ENCODE results near the gene XPO1.
"Not testable (repeated sequence)": the region's sequence is repeated elsewhere in the genome, so short reads cannot be mapped to it uniquely, and the experiment has no call there.

XPO1 gene

DNA sequence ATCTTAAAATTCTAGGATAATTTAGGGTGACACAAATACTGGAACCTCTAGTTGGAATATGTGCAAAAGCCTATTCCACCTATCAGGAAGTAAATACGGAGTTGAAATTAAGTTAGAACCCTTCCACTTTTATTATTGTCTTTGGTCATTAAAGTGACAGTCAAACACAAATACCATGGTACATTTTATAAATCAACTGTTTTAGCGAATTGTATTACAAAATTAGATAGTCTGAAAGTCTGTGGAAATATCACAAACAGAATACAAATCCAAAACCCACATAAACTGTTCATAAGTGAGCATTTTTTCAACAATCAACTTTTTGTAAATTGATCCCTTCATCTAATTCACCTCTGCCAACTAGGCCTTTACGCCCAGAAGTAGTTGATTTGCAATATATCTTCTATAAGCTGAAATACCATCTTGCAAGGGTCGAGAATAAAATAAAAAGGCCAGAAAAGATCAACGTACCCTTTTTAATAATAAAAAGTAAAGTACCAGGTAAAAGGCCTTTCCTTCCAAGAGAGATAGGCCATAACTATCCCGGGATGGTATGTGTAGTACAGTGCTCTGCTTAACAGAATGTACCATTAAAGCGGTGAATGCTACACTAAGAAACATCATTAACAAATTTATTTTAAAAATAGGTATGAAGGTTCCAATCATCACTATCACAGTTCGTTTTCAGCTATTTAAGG, 68.6 kb downstream of the XPO1 start:
- no peak for DNase-seq (ENCODE audit: low read depth)

DNA sequence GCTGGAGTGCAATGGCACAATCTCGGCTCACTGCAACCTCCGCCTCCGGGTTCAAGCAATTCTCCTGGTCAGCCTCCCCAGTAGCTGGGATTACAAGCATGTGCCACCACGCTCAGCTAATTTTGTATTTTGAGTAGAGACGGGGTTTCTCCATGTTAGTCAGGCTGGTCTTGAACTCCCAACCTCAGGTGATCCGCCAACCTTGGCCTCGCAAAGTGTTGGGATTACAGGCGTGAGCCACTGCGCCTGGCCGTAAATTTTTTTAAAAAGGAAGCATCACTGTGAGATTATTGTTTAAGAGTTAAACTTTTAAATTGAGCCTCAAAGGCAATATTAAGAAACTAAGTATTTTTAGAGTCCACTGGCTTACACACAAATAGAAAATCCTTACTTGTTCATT, 69.9 kb downstream of the XPO1 start:
- not testable (repeated sequence) for DNase-seq (ENCODE audit: low read depth)

DNA sequence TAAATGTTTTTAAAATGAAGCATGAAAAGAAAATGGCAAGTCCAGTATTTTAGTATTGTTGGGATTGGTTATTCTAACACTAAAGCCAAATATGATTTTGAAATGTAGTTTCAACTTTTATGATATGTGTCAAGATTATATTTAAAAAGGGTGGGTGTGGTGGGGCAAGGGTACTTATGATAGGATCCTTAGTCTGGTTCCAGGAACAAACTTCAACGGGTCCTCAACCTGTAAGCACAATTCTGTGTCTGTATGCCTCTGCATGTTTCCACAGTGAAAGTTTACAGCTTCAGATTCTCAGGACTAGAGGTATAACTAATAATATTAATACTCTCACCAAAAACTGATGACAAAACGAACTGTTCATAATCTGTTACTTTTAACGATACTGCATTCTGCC, 73.1 kb downstream of the XPO1 start:
- no peak for DNase-seq (ENCODE audit: low read depth)

DNA sequence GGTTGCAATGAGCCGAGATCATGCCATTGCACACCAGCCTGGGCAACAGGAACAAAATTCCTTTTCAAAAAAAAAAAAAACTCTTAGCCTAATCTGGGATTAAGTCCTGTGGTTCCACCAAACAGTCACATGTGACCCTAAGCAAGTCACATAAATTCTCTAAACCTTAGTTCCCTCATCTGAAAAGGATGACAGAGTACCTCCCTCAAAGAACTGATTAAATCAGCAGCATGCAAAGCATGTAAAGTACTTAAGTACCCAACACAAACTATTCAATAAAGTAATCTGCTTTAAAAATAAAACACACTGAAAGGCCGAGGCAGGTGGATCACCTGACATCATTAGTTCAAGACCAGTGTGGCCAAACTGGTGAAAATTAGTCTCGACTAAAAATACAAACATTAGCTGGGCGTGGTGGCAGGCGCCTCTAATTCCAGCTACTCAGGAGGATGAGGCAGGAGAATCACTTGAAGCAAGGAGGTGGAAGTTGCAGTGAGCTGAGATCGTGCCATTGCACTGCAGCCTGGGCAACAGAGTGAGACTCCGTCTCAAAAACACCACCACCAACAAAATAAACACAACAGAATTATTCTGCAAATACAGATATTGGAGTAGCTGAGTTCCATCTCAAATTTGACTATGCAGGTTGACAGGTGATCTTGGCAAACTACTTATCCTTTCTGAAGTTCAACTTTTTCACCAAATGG, 74.2 kb downstream of the XPO1 start:
- no peak for DNase-seq (ENCODE audit: low read depth)

DNA sequence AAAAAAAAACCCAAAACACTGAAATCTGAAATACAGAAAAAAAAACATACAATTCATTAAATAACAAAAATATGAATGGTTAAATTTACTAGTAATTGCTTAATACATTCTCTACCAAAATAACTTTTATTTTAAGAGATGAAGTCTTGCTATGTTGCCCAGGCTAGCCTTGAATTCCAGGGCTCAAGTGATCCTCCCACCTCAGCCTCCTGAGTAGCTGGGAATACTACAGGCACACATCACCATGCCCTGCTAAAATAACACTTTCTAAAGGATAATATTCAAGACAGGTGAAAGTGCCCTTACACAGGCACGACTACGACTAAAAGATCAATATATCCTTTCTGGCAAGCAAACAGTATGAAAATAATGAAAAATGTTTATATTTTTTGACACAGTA, 76.8 kb downstream of the XPO1 start:
- no peak for DNase-seq (ENCODE audit: low read depth)

DNA sequence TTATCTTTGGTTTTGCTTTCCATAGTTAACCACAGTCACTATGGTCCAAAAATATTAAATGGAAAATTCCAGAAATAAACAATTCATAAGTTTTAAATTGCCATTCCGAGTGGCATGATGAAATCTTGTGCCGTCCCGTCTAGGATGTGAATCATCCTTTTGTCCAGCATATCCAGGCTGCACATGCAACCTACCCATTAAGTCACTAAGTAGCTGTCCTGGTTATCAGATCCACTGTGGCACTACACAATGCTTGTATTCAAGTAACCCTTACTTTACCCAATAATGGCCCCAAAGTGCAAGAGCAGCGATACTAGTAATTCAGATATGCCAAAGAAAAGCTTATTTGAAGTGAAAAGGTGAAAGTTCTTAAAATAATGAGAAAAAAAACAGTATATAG, 78.0 kb downstream of the XPO1 start:
- no peak for DNase-seq (ENCODE audit: low read depth)

DNA sequence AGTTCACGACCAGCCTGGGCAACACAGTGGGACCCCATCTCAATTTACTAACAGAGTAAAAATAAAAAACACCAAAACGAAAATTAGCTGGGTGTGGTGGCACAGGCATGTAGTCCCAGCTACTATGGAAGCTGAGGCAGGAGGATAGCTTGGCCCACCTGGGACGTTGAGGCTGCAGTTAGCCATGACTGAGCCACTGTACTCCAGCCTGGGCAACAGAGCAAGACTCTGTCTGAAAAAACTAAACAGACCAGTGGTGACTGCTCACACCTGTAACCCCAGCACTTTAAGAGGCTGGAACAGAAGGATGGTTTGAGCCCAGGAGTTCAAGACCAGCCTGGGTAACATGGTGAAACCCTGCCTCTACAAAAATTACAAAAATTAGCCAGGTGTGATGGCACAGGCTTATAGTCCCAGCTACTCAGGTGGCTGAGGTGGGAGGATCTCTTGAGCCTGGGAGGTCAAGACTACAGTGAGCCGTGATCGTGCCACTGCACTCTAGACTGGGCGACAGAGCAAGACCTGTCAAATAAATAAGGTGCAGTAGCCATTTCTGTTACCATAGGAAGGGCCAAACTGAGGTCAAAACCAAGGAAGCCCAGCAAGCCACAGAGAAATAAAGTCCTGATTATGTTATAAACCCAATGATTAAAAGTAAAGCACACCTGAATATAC, 81.3 kb downstream of the XPO1 start:
- no peak for DNase-seq (ENCODE audit: low read depth)

DNA sequence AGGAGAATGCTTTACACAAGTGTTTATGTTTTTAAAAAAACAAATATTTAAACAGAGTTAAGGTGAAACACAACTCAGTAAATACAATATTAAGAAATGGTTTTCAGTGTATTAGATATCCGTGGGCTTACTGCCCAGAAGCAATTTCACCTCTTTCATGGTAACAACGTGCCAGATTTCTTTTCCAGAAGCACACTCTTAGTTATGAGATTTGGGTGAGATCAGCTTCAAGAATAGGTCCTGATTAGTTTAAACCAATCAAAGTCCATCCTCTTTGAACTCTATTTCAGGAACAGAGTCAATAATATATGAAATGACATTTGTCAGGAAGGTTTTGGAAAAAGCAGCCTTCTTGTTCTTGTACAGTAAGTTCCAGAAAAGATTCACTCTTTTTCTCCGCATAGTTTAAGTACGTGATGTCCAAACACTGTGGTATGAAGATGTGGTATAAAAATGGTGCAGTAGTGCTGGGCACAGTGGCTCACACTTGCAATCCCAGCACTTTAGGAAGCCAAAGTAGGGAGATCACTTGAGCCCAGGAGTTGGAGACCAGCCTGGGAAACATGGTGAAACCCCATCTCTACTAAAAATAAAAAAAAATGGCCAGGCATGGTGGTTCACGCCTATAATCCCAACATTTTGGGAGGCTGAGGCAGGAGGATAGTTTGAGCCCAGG, 81.9 kb downstream of the XPO1 start:
- DNase-seq (ENCODE audit: low read depth): no peak

DNA sequence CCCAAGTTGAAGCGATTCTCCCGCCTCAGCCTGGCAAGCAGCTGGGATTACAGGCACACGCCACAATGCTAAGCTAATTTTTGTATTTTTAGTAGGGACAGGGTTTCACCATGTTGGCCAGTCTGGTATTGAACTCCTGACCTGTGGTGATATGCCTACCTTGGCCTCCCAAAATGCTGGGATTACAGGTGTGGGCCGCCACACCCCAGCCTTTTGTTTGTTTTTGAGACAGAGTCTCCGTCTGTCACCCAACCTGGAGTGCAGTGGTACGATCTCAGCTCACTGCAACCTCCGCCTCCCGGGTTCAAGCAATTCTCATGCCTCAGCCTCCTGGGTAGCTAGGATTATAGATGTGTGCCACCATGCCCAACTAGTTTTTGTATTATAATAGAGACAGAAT, 83.2 kb downstream of the XPO1 start:
- DNase-seq (ENCODE audit: low read depth): not testable (repeated sequence)

DNA sequence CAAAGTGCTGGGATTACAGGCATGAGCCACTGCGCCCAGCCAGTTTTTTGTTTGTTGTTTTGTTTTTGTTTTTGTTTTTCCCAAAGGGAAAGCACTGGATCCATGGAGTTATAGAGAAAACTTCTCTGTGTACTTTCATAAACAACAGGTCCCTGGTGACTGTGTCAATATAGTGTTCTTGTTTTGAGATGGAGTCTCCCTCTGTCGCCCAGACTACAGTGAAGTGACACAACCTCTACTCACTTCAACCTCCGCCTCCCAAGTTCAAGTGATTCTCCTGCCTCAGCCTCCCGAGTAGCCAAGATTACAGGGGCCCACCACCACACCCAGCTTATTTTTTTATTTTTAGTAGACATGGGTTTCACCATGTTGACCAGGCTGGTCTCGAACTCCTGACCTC, 83.8 kb downstream of the XPO1 start:
- DNase-seq (ENCODE audit: low read depth): no peak

DNA sequence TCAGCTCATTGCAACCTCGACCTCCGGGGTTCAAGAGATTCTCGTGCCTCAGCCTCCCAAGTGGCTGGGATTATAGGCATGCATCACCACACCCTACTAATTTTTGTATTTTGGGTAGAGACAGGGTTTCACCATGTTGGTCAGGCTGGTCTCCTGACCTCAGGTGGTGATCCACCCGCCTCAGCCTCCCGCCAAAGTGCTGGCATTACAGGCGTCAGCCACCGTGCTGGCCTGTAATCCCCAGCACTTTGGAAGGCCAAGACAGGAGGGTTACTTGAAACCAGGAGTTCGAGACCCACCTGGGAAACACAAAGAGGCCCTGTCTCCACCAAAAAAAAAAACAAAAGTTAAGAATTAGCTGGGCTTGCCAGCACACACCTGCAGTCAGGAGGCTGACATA, 85.8 kb downstream of the XPO1 start:
- DNase-seq (ENCODE audit: low read depth): no peak

DNA sequence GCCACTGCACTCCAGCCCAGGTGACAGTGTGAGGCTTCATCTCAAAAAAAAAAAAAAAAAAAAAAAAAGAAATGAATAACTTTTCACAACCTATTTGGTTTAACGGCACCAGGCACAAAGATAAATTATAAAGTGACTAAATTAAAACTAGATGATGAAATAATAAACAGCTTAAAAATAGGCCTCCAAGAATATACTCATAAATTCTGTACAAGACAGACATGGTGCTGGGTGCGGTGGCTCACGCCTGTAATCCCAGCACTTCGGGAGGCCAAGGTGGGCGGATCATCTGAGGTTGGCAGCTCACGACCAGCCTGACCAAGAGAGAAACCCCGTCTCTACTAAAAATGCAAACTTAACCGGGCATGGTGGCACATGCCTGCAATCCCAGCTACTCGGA, 87.0 kb downstream of the XPO1 start:
- no peak for DNase-seq (ENCODE audit: low read depth)

DNA sequence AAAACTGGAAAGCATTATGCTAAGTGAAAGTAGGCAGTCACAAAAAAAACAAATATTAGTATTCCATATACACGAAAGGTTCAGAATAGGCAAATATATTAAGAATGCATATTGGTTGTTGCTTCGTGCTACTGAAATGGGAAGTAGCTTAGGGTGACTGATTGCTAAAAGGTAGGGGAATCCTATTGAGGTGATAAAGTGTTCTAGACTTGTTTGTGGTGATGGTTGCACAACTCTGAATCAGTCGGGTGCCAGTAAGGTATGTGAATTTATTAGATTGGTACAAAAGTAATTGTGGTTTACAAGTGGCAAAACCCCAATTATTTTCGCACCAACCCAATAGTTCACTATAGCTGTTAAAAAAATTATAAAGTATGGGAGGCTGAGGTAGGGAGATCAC, 88.0 kb downstream of the XPO1 start:
- no peak for DNase-seq (ENCODE audit: low read depth)

DNA sequence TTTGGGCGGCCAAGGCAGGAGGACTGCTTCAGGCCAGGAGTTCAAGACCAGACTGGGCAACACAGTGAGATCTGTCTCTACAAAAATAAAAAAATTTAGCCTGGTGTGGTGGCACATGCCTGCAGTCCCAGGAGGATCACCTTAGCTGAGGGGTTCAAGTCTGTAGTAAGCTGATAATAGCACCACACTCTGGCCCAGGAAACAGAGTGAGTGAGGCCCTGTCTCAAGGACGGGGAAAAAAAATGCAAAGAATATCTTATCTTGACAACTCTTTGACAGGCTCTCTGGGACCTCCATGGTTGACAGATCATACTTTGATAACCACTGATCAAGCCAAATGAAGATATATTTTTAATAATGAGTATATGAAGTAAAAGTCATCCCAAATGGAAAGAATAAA, 89.9 kb downstream of the XPO1 start:
- DNase-seq (ENCODE audit: low read depth): no peak

DNA sequence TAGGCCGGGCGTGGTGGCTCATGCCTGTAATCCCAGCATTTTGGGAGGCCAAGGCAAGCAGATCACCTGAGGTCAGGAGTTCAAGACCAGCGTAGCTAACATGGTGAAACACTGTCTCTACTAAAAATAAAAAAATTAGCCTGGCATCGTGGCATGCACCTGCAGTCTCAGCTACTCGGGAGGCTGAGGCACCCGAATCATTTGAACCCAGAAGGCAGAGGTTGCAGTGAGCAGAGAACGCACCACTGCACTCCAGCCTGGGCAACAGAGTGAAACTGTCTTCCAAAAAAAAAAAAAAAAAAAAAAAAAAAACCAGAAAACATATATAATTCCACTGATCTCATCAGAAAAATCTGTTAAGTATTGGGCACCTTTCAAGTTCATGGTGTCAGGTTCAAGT, 91.2 kb downstream of the XPO1 start:
- not testable (repeated sequence) for DNase-seq (ENCODE audit: low read depth)

DNA sequence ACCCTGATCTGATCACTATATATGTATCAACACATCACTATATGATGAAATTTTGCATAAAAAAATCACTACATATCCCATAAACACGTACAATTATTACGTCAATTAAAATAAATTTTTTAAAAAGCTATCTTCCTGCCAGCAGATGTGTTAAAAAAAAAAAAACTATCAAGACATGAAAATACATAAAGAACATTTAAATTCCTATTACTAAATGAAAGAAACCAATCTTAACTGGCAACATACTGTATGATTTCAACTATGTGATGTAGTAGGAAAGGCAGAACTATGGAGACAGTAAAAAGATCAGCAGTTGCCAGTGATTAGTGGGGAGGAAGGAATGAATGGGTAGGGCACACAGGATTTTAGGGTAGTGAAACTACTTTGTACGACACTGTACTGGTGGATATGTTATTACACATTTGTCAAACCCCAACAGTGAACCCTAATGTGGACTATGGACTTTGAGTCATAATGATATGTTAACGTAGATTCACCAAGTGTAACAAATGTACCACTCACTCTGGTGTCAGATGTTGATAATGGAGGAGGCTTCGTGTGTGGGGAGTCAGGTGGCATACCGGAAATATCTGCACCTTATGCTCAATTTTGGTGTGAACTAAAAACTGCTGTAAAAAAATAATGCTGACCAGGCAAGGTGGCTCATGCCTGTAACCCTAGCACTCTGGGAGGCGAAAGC, 94.7 kb downstream of the XPO1 start:
- no peak for DNase-seq (ENCODE audit: low read depth)

DNA sequence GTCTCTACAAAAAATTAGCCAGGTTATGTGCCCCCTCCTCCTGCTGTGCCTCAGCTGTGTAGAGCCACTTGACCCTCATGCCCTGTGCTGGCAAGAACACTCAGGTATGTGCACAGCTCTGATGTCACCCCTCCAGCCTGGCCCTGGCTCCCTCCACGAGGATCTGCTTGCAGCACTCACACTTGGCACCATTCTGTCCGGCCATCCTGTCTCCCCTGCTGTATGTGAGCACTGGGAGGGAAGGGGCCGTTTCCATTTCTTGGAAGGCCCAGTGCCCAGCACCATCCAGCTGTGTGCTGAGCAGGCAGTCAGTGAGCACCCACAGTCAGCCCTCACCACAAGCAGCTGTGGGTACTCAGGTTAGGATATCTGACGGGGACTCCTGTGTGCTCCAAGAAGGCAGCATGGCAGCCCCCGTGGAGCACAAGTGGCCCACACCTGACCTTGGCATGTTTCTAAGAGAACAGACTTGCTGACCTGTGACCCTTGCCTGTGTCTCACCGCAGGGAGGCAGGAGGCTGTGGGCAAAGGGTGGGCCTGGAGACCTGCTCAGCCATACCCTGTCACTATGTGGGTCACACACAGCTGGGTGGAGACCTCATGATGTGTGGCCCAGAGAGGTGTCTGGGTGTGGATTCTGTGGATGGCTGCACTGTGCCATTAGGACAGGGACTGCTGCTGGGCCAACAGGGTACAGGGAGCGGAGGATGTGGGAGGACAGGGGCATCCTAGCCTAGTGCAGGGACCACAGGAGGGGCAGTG, 98.7 kb downstream of the XPO1 start:
- no peak for DNase-seq (ENCODE audit: low read depth)

DNA sequence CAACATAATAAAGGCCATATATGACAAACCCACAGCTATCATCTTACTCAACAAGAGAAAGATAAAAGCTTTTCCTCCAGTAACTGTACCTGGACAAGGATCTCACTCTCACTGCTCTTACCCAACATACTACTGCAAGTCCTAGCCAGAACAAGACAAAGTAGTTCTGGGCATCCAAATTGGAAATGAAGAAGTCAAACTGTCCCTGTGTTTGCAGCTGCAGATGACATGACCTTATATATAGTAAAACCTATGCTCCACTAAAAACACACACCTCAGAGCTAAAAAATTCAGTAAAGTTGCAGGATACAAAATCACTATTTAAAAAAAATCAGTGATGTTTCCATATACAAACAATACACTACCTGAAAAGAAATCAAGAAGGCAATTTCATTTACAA, 99.5 kb downstream of the XPO1 start:
- DNase-seq (ENCODE audit: low read depth): no peak

DNA sequence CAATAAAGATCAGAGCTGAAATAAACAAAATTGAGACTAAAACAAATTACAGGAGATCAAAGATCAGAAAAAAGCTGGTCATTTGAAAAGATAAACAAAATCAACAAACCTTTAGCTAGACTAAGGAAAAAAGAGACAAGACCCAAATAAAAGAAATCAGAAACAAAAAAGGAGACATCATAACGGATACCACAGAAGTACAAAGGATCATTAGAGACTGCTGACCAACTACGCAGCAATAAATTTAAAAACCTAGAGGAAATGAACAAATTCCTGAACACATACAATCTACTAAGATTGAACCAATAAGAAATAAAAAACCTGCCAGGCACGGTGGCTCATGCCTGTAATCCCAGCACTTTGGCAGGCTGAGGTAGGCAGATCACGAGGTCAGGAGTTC, 101.0 kb downstream of the XPO1 start:
- DNase-seq (ENCODE audit: low read depth): no peak

DNA sequence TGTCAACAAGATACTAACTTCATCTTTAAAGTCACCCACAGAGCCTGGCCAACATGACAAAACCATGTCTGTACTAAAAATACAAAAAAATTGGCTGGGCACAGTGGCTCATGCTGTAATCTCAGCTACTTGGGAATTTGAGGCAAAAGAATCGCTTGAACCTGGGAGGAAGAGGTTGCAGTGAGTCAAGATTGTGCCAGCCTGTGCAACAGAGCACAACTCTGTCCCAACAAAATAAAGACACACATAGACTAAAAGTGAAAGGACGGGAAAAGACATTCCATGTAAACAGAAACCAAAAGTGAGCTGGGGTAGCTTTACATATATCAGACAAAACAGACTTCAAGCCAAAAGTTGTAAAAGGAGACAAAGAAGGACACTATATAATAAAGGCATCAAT, 102.1 kb downstream of the XPO1 start:
- DNase-seq (ENCODE audit: low read depth): no peak

DNA sequence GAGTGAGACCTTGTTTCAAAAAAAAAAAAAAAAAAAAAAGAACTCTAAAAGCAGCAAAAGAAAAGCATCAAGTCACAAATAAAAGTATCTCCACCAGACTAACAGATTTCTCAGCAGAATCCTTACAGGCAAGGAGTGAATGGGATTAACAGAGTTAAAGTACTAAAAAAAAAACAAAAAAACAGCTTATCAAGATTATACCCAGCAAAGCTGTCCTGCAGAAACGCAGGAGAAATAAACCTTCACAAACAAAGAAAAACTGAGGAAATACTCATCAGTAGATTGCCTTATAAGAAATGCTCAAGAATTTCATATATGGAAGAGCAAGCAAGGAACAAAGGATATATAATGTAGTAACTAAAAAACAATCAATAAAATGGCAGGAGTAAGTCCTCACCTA, 102.9 kb downstream of the XPO1 start:
- no peak for DNase-seq (ENCODE audit: low read depth)

DNA sequence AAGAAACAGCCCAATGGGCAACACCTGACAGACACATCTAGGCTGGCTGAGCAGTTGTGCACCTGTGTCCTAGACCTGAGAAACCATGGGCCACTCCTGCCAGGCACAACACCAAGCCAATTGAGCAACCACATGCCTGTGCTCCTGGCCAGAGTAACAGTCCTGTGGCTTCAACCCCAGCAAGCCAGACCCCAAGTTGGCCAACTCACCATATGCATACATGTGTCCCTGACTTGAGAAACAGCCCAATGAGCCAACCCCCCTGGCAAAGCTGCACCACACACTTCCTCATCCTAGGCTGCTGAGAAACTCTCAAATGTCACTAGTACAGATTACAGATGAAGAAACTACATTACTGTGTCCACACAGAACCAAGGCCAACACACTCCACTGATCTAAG, 103.8 kb downstream of the XPO1 start:
- DNase-seq (ENCODE audit: low read depth): no peak

Data from CMK (cell line).